OCI-LY3 (cell line): ENCODE data around the gene ANO4.
"Not testable (repeated sequence)": the region's sequence is repeated elsewhere in the genome, so short reads cannot be mapped to it uniquely, and the experiment has no call there.

Experiments used
- H2AFZ ChIP-seq: fragments of 200-600, 300-600 bp; shearing (Covaris generic); 2 replicates; pipeline ENCODE4 v1.6.0; 2014; ENCODE audit warnings: antibody characterized with exemption, low read depth, low read length
- H3K27ac ChIP-seq: fragments of 200-600, 300-600 bp; sonication (generic); 2 replicates; pipeline ENCODE4 v1.5.1; 2014; ENCODE audit warnings: mild to moderate bottlenecking, low read length, moderate library complexity, mixed read lengths
- H3K27me3 ChIP-seq: fragments of 200-600, 300-600 bp; sonication (generic); 2 replicates; pipeline ENCODE4 v1.6.1; 2014; ENCODE audit warnings: low read depth, low read length, mixed read lengths
- H3K36me3 ChIP-seq: fragments of 200-600, 300-600 bp; sonication (generic); replicated peaks from 2 replicates; pipeline ENCODE3; 2014; ENCODE audit warnings: low read depth, low read length, mixed read lengths
- H3K4me1 ChIP-seq: fragments of 300-600, 200-600 bp; sonication (generic); 2 replicates; pipeline ENCODE4 v1.6.1; 2014; ENCODE audit warnings: low read length, mixed read lengths
- H3K4me2 ChIP-seq: fragments of 200-600, 300-600 bp; sonication (generic); 2 replicates; pipeline ENCODE4 v1.6.1; 2014; ENCODE audit warnings: low read length, mixed read lengths
- H3K4me3 ChIP-seq: fragments of 300-600, 200-600 bp; sonication (generic); 2 replicates; pipeline ENCODE4 v1.5.1; 2014; ENCODE audit warnings: antibody characterized with exemption, mild to moderate bottlenecking, low read length, moderate library complexity
- H3K79me2 ChIP-seq: fragments of 300-600, 200-600 bp; shearing (Covaris generic); 2 replicates; pipeline ENCODE4 v1.6.1; 2014; ENCODE audit warnings: mild to moderate bottlenecking, low read length, mixed read lengths
- H3K9ac ChIP-seq: fragments of 300-600, 200-600 bp; shearing (Covaris generic); 2 replicates; pipeline ENCODE4 v1.6.0; 2014; ENCODE audit warnings: mild to moderate bottlenecking, low read length, moderate library complexity
- H3K9me3 ChIP-seq: fragments of 200-600, 300-600 bp; shearing (Covaris generic); 2 replicates; pipeline ENCODE4 v1.6.1; 2014; ENCODE audit warnings: low read length, mixed read lengths; ENCODE audit not compliant: insufficient read depth
- H4K20me1 ChIP-seq: fragments of 200-600, 300-600 bp; sonication (generic); 2 replicates; pipeline ENCODE4 v1.6.1; 2016; ENCODE audit warnings: low read length, mixed read lengths; ENCODE audit not compliant: insufficient read depth
- EZH2phosphoT487 ChIP-seq: fragments of 200-600 bp; shearing (Covaris generic); IDR thresholded peaks from 2 replicates; pipeline ENCODE4 v1.6.1; 2018; ENCODE audit warnings: antibody characterized with exemption, mixed run types, low read depth
- TF ChIP-seq, protein P1 (sequence below): fragments of 200-600, 300-600 bp; sonication (generic); IDR thresholded peaks from 2 replicates; pipeline ENCODE4 v1.5.1; 2014; ENCODE audit warnings: antibody characterized with exemption, low read length, low read depth

Gene ANO4

DNA sequence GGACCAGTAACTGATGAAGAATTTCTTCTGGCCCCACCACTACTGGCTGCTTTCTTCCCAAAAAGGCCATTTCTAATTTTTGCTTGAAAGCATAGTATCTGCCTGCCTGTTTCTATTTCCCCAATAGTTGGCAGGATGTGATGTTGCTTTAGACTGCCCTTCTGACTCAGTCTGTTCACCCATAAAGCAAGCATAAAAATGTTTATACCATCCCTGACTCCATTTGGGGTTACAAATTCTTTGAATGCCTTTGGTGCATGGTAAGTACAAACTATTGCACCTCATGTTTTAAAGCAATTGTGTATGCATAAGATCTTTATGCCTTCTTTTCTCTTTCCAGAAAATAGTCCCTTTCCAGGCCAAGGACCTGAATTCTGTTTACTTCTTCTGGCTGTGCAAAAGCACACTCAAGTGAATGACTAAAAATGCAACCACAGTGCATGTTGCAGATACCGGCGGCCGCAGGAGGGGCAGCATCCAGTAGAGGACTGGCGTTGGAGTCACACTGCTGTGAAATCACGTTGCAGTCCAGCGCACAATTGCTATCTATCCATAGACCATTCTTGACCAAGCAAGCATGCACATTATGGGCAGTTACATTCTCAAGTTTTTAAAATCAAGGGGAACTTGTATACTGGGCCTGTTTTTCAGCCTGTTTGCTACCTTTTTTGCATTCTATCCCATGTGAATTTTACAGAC, 333.1 kb downstream of the ANO4 start:
- H3K4me3 ChIP-seq, result no peak overlapping the region

GRCh38 chr12:101145777-101146431, 351.3 kb downstream of the ANO4 start:
- not testable (repeated sequence) for H3K4me2 ChIP-seq, H3K27me3 ChIP-seq, H3K36me3 ChIP-seq, H3K4me1 ChIP-seq, H2AFZ ChIP-seq, H3K9me3 ChIP-seq, H3K9ac ChIP-seq, H4K20me1 ChIP-seq, H3K79me2 ChIP-seq, H3K27ac ChIP-seq, H3K4me3 ChIP-seq

More for the DNA sequence above, 333.1 kb downstream of the ANO4 start:
- H3K4me2 ChIP-seq, result no peak overlapping the region
- H3K27me3 ChIP-seq, result no peaks in the 10 kb centered on the region
- H3K9ac ChIP-seq, result no peak overlapping the region
- no peaks in the 10 kb centered on the region for H4K20me1 ChIP-seq
- no peak for TF ChIP-seq EZH2phosphoT487
- TF ChIP-seq, protein P1, sequence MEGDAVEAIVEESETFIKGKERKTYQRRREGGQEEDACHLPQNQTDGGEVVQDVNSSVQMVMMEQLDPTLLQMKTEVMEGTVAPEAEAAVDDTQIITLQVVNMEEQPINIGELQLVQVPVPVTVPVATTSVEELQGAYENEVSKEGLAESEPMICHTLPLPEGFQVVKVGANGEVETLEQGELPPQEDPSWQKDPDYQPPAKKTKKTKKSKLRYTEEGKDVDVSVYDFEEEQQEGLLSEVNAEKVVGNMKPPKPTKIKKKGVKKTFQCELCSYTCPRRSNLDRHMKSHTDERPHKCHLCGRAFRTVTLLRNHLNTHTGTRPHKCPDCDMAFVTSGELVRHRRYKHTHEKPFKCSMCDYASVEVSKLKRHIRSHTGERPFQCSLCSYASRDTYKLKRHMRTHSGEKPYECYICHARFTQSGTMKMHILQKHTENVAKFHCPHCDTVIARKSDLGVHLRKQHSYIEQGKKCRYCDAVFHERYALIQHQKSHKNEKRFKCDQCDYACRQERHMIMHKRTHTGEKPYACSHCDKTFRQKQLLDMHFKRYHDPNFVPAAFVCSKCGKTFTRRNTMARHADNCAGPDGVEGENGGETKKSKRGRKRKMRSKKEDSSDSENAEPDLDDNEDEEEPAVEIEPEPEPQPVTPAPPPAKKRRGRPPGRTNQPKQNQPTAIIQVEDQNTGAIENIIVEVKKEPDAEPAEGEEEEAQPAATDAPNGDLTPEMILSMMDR, result no peak
- H3K36me3 ChIP-seq, result no peaks in the 10 kb centered on the region
- no peak overlapping the region for H2AFZ ChIP-seq
- no peaks in the 10 kb centered on the region for H3K9me3 ChIP-seq
- H3K27ac ChIP-seq, result no peak overlapping the region
- no peaks in the 10 kb centered on the region for H3K79me2 ChIP-seq
- H3K4me1 ChIP-seq, result no peaks in the 10 kb centered on the region

- Histone ChIP-seq H3K79me2 (no peaks in the 10 kb centered on the region), H3K27ac (no peak overlapping the region), H3K4me3 (no peak overlapping the region), H3K27me3 (peaks cover 18% of the 10 kb centered on the region), H4K20me1 (no peaks in the 10 kb centered on the region), H3K4me2 (no peak overlapping the region), H3K9ac (no peak overlapping the region), H2AFZ (no peak overlapping the region), H3K9me3 (no peaks in the 10 kb centered on the region), H3K4me1 (no peaks in the 10 kb centered on the region), H3K36me3 (no peaks in the 10 kb centered on the region)
- TF ChIP-seq EZH2phosphoT487, result no peak
- TF ChIP-seq, protein P1, result no peak
Measured at GRCh38 chr12:101165319-101165718, 370.7 kb downstream of the ANO4 start.

DNA sequence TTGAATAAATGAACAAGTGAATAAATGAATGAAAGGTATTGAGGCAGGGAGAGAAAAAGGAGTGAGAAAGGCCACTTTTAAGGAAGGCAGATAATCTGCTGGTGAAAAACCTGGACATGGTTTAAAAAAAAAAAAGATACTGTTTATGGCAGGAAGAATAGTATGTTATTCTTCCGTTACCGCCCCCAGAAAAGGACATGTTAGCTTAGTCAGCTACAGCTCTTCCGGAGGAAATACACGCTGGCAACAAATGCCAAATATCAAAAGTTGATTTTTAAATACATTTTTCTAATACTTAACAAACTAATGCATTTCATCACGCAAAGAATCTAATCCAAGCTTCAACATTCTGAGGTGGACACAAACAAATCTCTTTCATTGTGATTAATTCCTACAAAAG, 372.3 kb downstream of the ANO4 start:
- Histone ChIP-seq H3K27ac (no peak overlapping the region), H3K36me3 (no peaks in the 10 kb centered on the region), H3K9ac (no peak overlapping the region), H3K27me3 (peaks cover 18% of the 10 kb centered on the region), H3K9me3 (no peaks in the 10 kb centered on the region), H2AFZ (no peak overlapping the region), H3K4me2 (no peak overlapping the region), H3K4me1 (no peaks in the 10 kb centered on the region), H3K79me2 (no peaks in the 10 kb centered on the region), H3K4me3 (no peak overlapping the region), H4K20me1 (no peaks in the 10 kb centered on the region)
- TF ChIP-seq, protein P1, result no peak
- TF ChIP-seq EZH2phosphoT487, result no peak
